ENCODE results near the gene SLC2A1.
"Not testable (repeated sequence)": the region's sequence is repeated elsewhere in the genome, so short reads cannot be mapped to it uniquely, and the experiment has no call there.

Gene SLC2A1

DNA sequence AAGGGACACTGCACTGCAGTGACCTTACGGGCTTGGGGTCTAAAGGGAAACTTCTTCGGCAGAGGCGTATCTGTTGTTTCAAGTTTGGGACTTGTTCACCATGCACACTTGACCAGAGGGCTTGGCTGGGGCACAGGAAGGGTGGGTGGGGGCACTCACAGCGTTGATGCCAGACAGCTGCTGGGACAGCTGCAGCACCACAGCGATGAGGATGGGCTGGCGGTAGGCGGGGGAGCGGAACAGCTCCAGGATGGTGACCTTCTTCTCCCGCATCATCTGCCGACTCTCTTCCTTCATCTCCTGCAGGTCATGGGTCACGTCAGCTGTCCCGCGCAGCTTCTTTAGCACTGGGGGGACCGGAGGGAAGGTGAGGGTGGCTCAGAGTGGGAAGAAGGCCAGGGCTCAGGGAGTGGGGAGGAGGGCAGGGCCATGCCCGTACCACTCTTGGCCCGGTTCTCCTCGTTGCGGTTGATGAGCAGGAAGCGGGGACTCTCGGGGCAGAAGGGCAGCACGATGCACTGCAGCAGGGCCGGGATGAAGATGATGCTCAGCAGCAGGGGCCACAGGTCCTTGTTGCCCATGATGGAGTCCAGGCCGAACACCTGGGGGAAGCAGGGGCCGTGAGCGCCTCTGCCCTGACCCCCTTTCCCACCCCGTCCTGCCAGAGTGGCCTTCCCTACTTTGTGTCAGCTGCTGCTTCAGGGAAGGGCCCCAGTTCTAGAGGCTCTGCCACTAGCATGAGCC, 29.1 kb downstream of the SLC2A1 start:
- DNase-seq (ENCODE audit: low spot score): no peak

- DNase-seq (ENCODE audit: low spot score): no peak
These were observed 29.8 kb downstream of the SLC2A1 start for GRCh38 chr1:42928859-42929258.

DNA sequence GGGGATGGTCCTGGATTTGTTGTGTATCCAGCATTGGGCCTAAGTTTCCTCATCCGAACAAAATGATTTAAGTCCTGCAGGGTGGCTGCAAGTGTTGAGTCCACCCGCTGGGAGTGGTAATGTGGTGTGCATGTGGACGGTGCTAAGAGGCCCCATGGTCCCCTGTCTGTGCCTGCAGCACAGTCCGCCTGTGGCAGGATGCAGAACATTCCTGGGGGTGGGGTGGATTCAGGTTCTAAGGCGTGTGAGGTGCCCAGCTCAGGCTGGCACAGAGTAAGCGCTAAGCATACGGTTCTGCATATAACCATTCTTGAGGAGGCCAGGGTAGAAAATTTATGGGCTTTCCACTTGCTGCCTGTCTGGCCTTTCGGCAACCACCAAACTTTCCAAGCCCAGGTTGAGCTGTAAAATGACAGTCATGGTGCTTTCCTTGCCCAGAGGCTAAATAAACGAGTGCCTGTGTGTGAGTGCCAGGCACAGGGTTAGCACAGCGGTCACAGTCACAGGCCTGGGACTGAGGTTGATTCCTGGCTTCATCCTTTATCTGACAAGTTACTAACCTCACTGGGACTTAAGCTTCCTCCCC, 30.7 kb downstream of the SLC2A1 start:
- DNase-seq (ENCODE audit: low spot score): no peak

DNA sequence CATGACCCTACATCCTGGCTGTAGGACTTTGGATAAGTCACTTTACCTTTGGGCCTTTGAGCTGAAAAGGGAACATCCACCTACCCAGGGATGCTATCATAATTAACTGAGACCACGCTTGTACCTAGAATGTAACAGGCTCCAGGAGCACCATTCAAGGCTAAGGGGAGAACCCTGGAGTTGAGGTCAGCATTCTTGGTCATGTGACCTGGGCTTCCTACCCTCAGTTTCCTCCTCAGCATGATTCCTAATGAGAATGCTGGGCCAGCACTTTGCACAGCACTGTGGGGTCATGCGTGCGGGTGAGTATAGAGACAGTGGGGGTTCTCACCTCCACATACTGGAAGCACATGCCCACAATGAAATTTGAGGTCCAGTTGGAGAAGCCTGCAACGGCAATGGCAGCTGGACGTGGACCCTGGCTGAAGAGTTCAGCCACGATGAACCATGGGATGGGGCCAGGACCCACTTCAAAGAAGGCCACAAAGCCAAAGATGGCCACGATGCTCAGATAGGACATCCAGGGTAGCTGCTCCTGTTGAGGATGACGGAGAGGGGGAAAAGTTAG, 31.3 kb downstream of the SLC2A1 start:
- no peak for DNase-seq (ENCODE audit: low spot score)

DNA sequence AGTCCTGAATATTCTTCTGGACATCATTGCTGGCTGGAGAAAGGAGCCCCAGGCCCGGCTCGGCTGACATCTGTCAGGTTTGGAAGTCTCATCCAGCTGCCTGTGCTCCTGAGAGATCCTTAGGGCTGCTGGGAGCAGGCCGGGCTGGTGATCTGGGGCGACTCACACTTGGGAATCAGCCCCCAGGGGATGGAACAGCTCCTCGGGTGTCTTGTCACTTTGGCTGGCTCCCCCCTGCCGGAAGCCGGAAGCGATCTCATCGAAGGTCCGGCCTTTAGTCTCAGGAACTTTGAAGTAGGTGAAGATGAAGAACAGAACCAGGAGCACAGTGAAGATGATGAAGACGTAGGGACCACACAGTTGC, 31.8 kb downstream of the SLC2A1 start:
- no peak for DNase-seq (ENCODE audit: low spot score)

GRCh38 chr1:42926235-42926878, 32.3 kb downstream of the SLC2A1 start:
- DNase-seq (ENCODE audit: low spot score): no peak

- no peak for DNase-seq (ENCODE audit: low spot score)
These were observed 33.6 kb downstream of the SLC2A1 start for GRCh38 chr1:42924851-42925760.

- peak; percentile 88 for DNase-seq (ENCODE audit: low spot score)
These were observed 34.4 kb downstream of the SLC2A1 start for GRCh38 chr1:42924082-42924850.

- no peak for DNase-seq (ENCODE audit: low spot score)
These were observed 35.1 kb downstream of the SLC2A1 start for GRCh38 chr1:42923367-42924081.

GRCh38 chr1:42922687-42923366, 35.8 kb downstream of the SLC2A1 start:
- peak; percentile 74 for DNase-seq (ENCODE audit: low spot score)

GRCh38 chr1:42921769-42922168, 36.9 kb downstream of the SLC2A1 start:
- DNase-seq (ENCODE audit: low spot score): no peak

DNA sequence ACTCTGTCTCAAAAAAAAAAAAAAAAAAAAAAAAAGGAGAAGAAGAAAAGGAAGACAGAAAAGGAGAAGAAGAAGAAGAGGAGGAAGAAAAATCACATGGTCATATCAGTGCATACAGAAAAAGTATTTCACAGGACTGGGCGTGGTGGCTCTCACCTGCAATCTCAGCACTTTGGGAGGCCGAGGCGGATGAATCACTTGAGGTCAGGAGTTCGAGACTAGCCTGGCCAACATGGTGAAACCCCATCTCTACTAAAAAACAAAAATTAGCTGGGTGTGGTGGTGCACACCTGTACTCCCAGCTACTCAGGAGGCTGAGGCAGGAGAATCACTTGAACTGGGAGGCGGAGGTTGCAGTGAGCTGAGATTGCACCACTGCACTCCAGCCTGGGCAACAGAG, 39.0 kb downstream of the SLC2A1 start:
- not testable (repeated sequence) for DNase-seq (ENCODE audit: low spot score)

DNA sequence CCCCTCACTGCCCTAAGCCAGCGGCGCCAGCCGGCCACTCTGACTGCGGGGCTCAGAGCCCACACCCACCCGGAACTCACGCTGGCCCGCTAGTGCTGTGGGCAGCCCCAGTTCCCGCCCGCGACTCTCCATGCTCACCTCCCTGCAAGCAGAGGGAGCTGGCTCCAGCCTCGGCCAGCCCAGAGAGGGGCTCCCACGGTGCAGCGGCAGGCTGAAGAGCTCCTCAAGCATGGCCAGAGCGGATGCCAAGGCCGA, 41.5 kb downstream of the SLC2A1 start:
- DNase-seq (ENCODE audit: low spot score): no peak

DNA sequence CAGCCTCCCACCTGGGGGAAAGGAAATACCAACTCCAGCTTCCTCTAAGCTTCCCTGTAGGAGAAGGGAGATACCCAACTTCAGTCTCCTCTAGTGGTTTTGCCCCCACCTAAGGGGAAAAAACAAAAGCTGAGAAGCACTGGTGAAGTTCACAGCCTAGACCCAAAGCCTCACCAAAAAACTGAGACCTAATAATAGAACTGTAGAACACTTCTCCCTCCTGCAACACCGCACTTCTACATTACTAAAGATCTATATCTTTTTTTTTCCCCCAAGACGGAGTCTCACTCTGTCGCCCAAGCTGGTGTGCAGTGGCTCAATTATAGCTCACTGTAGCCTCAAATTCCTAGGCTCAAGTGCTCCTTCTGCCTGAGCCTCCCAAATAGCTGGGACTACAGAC, 43.2 kb downstream of the SLC2A1 start:
- no peak for DNase-seq (ENCODE audit: low spot score)

GRCh38 chr1:42914092-42914627, 44.5 kb downstream of the SLC2A1 start:
- no peak for DNase-seq (ENCODE audit: low spot score)

- peak; percentile 70 for DNase-seq (ENCODE audit: low spot score)
These were observed 45.1 kb downstream of the SLC2A1 start for GRCh38 chr1:42913426-42914091.

GRCh38 chr1:42910985-42911384, 47.7 kb downstream of the SLC2A1 start:
- DNase-seq (ENCODE audit: low spot score): no peak

GRCh38 chr1:42908046-42908445, 50.6 kb downstream of the SLC2A1 start:
- no peak for DNase-seq (ENCODE audit: low spot score)

DNA sequence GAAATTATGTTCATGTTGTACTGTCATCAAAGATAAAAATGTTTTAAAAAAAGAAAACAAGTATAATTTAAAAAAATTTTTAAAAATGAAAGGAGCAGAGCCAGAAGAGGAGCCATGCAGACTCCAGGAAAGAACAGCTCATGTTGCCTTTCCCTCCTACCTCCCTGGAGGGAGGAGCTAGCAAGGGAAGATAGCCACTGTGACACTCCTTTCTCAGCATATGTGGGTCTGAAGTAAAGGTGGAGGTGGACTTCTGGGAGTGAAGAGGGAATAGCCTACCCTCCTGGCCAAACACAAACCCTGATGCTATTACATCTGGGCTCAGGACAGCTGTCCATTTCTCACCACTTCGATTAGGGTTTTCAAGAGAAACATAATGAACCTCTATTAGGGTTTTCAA, 54.2 kb downstream of the SLC2A1 start:
- no peak for DNase-seq (ENCODE audit: low spot score)

All from CD4-positive, alpha-beta T cell treated with Interleukin-6 at 100 ng/mL for 8 hours (primary cell).